ENCODE data around the gene LAGE3. TPM values are rescaled to one million over a fixed set of nuclear protein-coding genes. Genes with fewer than 3 reads are reported as not detected.

LAGE3 gene
- polyA plus RNA-seq, 1 experiment = 9.3 TPM

GRCh38 chrX:154490021-154490413, 10.9 kb upstream of the LAGE3 start:
- no peak for DNase-seq (ENCODE audit: low read depth, low spot score)
- no peaks in the 10 kb centered on the region for H3K27me3 ChIP-seq (ENCODE audit: control insufficient read depth, insufficient read depth, low read length)
- POLR2A ChIA-PET = interaction anchor here (1.0 to 2.2 kb wide), 5 partner anchors 8 to 61 kb away, joined by 3 to 12 read pairs (median 6); partner anchors contain the start of genes ATP6AP1, FAM3A and LAGE3
- no peak for TF ChIP-seq CTCF (IDR thresholded peaks at IDR 0.05; ENCODE audit: low read depth, low read length)
- H3K9me3 ChIP-seq (ENCODE audit: control insufficient read depth, insufficient read depth, low read length) = no peaks in the 10 kb centered on the region
- CTCF ChIA-PET = no interaction called here
- H3K4me3 ChIP-seq (ENCODE audit: low read depth, low read length) = peak overlapping the region; percentile 63
- H3K27ac ChIP-seq (ENCODE audit: low read depth, low read length) = no peak overlapping the region

- Histone ChIP-seq H3K4me3 (ENCODE audit: low read depth, low read length) (peak overlapping the region; percentile 63), H3K9me3 (ENCODE audit: control insufficient read depth, insufficient read depth, low read length) (no peaks in the 10 kb centered on the region), H3K27me3 (ENCODE audit: control insufficient read depth, insufficient read depth, low read length) (no peaks in the 10 kb centered on the region), H3K27ac (ENCODE audit: low read depth, low read length) (no peak overlapping the region)
- POLR2A ChIA-PET = interaction anchor here (1.8 to 2.2 kb wide), 2 partner anchors 11 to 27 kb away, joined by 11 to 12 read pairs; partner anchors contain the start of genes FAM3A and LAGE3
- DNase-seq (ENCODE audit: low read depth, low spot score) = no peak
- TF ChIP-seq CTCF (IDR thresholded peaks at IDR 0.05; ENCODE audit: low read depth, low read length) = no peak
- CTCF ChIA-PET = no interaction called here
Observed at GRCh38 chrX:154489182-154489581, 10.1 kb upstream of the LAGE3 start.

- ChIA-PET POLR2A (interaction anchor here (2.2 kb wide), 1 partner anchor 28 kb away, joined by 12 read pairs; the partner anchor contains the start of gene FAM3A), CTCF (no interaction called here)
- Histone ChIP-seq H3K27ac (ENCODE audit: low read depth, low read length) (no peak overlapping the region), H3K9me3 (ENCODE audit: control insufficient read depth, insufficient read depth, low read length) (no peaks in the 10 kb centered on the region), H3K27me3 (ENCODE audit: control insufficient read depth, insufficient read depth, low read length) (no peaks in the 10 kb centered on the region), H3K4me3 (ENCODE audit: low read depth, low read length) (no peak overlapping the region)
- DNase-seq (ENCODE audit: low read depth, low spot score) = no peak
- no peak for TF ChIP-seq CTCF (IDR thresholded peaks at IDR 0.05; ENCODE audit: low read depth, low read length)
Observed at GRCh38 chrX:154488336-154489075, 9.4 kb upstream of the LAGE3 start.

GRCh38 chrX:154487518-154488290, 8.6 kb upstream of the LAGE3 start:
- H3K4me3 ChIP-seq (ENCODE audit: low read depth, low read length) = no peak overlapping the region
- no peak overlapping the region for H3K27ac ChIP-seq (ENCODE audit: low read depth, low read length)
- ChIA-PET POLR2A (interaction anchor here (1.1 kb wide), 1 partner anchor 29 kb away, joined by 4 read pairs; no protein-coding TSS in a partner anchor), CTCF (no interaction called here)
- no peak for TF ChIP-seq CTCF (IDR thresholded peaks at IDR 0.05; ENCODE audit: low read depth, low read length)
- no peaks in the 10 kb centered on the region for H3K27me3 ChIP-seq (ENCODE audit: control insufficient read depth, insufficient read depth, low read length)
- no peak for DNase-seq (ENCODE audit: low read depth, low spot score)
- no peaks in the 10 kb centered on the region for H3K9me3 ChIP-seq (ENCODE audit: control insufficient read depth, insufficient read depth, low read length)
